Measurements from ENCODE around the gene KDM3A. TPM values are rescaled to one million over a fixed set of nuclear protein-coding genes. Genes with fewer than 3 reads are reported as not detected.

Gene KDM3A
- total and polyA plus RNA-seq, 10 of the 15 experiments (the other 5 are each of a cell fraction or from before 2014, with no cell fraction given): 3.8 to 102 (median 11.1) TPM

GRCh38 chr2:86435531-86435930 is 5.6 kb upstream of the KDM3A start:
- Histone ChIP-seq H3K27ac (ENCODE audit: control insufficient read depth, insufficient read depth) (no peak overlapping the region), H3K79me2 (ENCODE audit: control insufficient read depth, insufficient read depth, low read length) (no peaks in the 10 kb centered on the region), H3K9ac (ENCODE audit: control insufficient read depth, insufficient read depth, low read length) (no peak overlapping the region), H3K9me3 (replicated peaks; ENCODE audit: control insufficient read depth, insufficient read depth, low read length) (peaks cover 18% of the 10 kb centered on the region), H3K4me1 (ENCODE audit: control insufficient read depth, insufficient read depth, low read length) (no peaks in the 10 kb centered on the region), H3K27me3 (replicated peaks in 1 of 2; ENCODE audit: control insufficient read depth in 2 of 2, insufficient read depth in 2 of 2, low read length in 1 of 2) (no peaks in the 10 kb centered on the region), H3K4me3 (no peak overlapping the region), H3K4me2 (ENCODE audit: control insufficient read depth, insufficient read depth) (no peak overlapping the region), H3K36me3 (ENCODE audit: control insufficient read depth in 2 of 2, insufficient read depth in 2 of 2, low read length in 1 of 2) (no peaks in the 10 kb centered on the region), H2AFZ (ENCODE audit: control insufficient read depth, low read depth, low read length) (no peak overlapping the region), H4K20me1 (ENCODE audit: control insufficient read depth, insufficient read depth) (no peaks in the 10 kb centered on the region)
- in situ Hi-C loops (cut with MboI) (loop anchor here (25.0 kb wide), 1 partner anchor 1498 kb away; no protein-coding TSS in a partner anchor), intact Hi-C loops (cut with micrococcal nuclease; ENCODE audit: unreplicated experiment) (no loop called here)
- ChIA-PET SMC1A (ENCODE audit: uncharacterized antibody, unreplicated experiment) (no interaction called here), RAD21 (ENCODE audit: unreplicated experiment) (no interaction called here), POLR2A (no interaction called here), CTCF (interaction anchor here (1.7 kb wide), 1 partner anchor 19 kb away, joined by 3 read pairs; no protein-coding TSS in a partner anchor)
- DNase-seq (ENCODE audit: low read depth, low spot score) (no peak), FAIRE-seq (no peak), ATAC-seq (no peak)
- BruUV-seq (replicated peaks): no TSS peak
- TF ChIP-seq RELA (IDR thresholded peaks at IDR 0.05; ENCODE audit: borderline replicate concordance, partially characterized antibody) (no peak), NR2C1 (IDR thresholded peaks at IDR 0.05) (no peak), EP300 (IDR thresholded peaks at IDR 0.05; ENCODE audit: borderline replicate concordance in 1 of 2, control insufficient read depth in 1 of 2, low read depth in 2 of 2, low read length in 2 of 2) (no peak), HDAC6 (IDR thresholded peaks at IDR 0.05; ENCODE audit: unreplicated experiment) (no peak), SRF (IDR thresholded peaks at IDR 0.05; ENCODE audit: low read depth in 2 of 2, low read length in 2 of 2) (no peak), ATF7 (IDR thresholded peaks at IDR 0.05; ENCODE audit: low read depth) (no peak), GABPA (IDR thresholded peaks at IDR 0.05; ENCODE audit: low read depth) (no peak), ZBTB33 (IDR thresholded peaks at IDR 0.05) (no peak)
- 57% methylated on average over 4 of the region's 4 CpGs for WGBS (ENCODE audit: insufficient coverage, insufficient replicate concordance, low lambda C conversion rate, missing lambda C conversion rate)
